ENCODE results near the gene TBX21. TPM values are rescaled to one million over a fixed set of nuclear protein-coding genes. Genes with fewer than 3 reads are reported as not detected.

The TBX21 gene
- total RNA-seq, 2 experiments from 2014 or later: 10.6 to 12.3 TPM

- Histone ChIP-seq H3K27me3 (ENCODE audit: control insufficient read depth in 1 of 2, insufficient read depth in 2 of 2, low read length in 2 of 2) (peaks cover 11 to 16% of the 10 kb centered on the region in 2 experiments), H3K27ac (ENCODE audit: low read depth in 1 of 2, low read length in 2 of 2) (no peak overlapping the region), H3K4me1 (ENCODE audit: insufficient read depth, low read length) (peaks cover 4% of the 10 kb centered on the region), H3K4me3 (ENCODE audit: low read length) (no peak overlapping the region), H3K9me3 (ENCODE audit: control insufficient read depth in 1 of 2, insufficient read depth in 1 of 2, low read length in 2 of 2) (peaks cover 0 to 7% of the 10 kb centered on the region in 2 experiments), H3K36me3 (ENCODE audit: insufficient read depth, low read length) (no peaks in the 10 kb centered on the region)
- no peak overlapping the region for H3K27ac Mint-ChIP-seq
- ATAC-seq (ENCODE audit: poor library complexity) (no peak), DNase-seq (no peak)
- no peaks in the 10 kb centered on the region for H3K9me3 Mint-ChIP-seq
- H3K36me3 Mint-ChIP-seq (ENCODE audit: low read depth): no peaks in the 10 kb centered on the region
- H3K4me3 Mint-ChIP-seq: no peak overlapping the region
- no peak for TF ChIP-seq CTCF (IDR thresholded peaks at IDR 0.05)
- POLR2A ChIA-PET: interaction anchor here (0.6 kb wide), 1 partner anchor 100 kb away, joined by 3 read pairs; no protein-coding TSS in a partner anchor
- peaks cover 4% of the 10 kb centered on the region for H3K4me1 Mint-ChIP-seq (ENCODE audit: low read depth)
- CTCF ChIA-PET: no interaction called here
- peaks cover 73% of the 10 kb centered on the region for H3K27me3 Mint-ChIP-seq
- intact Hi-C loops (cut with DNase I, micrococcal nuclease): loop anchor here in 1 of 2 experiments (5.0 kb wide), 1 partner anchor 44 kb away; no protein-coding TSS in a partner anchor
Observed at GRCh38 chr17:47781397-47781796, 48.4 kb downstream of the TBX21 start.

DNA sequence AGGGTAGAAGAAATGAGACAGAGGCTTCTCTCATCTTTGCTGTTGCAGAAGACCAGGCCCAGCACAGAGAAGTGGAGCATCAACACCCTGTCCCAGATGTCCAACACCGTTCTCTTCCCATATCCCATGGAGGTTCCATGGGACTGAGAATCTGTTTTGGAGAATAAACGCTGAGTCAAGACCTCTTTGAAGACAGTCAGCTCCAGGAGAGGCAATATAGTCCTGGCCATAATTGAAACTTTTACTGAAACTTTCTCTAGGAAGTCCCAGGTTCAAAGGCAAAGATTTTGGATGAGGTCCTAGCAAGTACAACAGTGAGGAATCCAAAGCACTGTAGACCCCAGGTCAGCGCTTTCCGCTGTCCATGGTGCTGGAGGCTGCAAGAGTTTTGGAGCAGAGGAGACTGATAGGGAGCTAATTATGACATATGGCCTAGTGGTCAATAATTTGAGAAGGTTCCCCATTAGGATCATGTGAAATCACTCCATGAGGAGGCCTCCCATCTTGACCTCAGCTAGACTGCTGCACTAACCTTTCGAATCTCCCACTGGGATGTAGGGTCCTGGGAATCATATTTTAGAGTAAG is 52.6 kb downstream of the TBX21 start:
- Mint-ChIP-seq H3K36me3 (ENCODE audit: low read depth) (no peaks in the 10 kb centered on the region), H3K4me1 (ENCODE audit: low read depth) (peaks cover 13% of the 10 kb centered on the region), H3K27ac (no peak overlapping the region), H3K9me3 (no peaks in the 10 kb centered on the region), H3K4me3 (no peak overlapping the region), H3K27me3 (peaks cover 76% of the 10 kb centered on the region)
- H3K27me3 ChIP-seq (ENCODE audit: control insufficient read depth in 1 of 2, insufficient read depth in 2 of 2, low read length in 2 of 2): peaks cover 20 to 28% of the 10 kb centered on the region in 2 experiments
- H3K4me3 ChIP-seq (ENCODE audit: low read length): no peak overlapping the region
- H3K4me1 ChIP-seq (ENCODE audit: insufficient read depth, low read length): peaks cover 10% of the 10 kb centered on the region
- ChIA-PET POLR2A (no interaction called here), CTCF (no interaction called here)
- H3K9me3 ChIP-seq (ENCODE audit: control insufficient read depth in 1 of 2, insufficient read depth in 1 of 2, low read length in 2 of 2): peaks cover 0 to 5% of the 10 kb centered on the region in 2 experiments
- no peaks in the 10 kb centered on the region for H3K36me3 ChIP-seq (ENCODE audit: insufficient read depth, low read length)
- no peak for TF ChIP-seq CTCF (IDR thresholded peaks at IDR 0.05)
- intact Hi-C loops (cut with DNase I, micrococcal nuclease): no loop called here
- no peak for ATAC-seq (ENCODE audit: poor library complexity)
- no peak overlapping the region for H3K27ac ChIP-seq (ENCODE audit: low read depth in 1 of 2, low read length in 2 of 2)
- DNase-seq: peak in 1 of 14 experiments; percentile 24

DNA sequence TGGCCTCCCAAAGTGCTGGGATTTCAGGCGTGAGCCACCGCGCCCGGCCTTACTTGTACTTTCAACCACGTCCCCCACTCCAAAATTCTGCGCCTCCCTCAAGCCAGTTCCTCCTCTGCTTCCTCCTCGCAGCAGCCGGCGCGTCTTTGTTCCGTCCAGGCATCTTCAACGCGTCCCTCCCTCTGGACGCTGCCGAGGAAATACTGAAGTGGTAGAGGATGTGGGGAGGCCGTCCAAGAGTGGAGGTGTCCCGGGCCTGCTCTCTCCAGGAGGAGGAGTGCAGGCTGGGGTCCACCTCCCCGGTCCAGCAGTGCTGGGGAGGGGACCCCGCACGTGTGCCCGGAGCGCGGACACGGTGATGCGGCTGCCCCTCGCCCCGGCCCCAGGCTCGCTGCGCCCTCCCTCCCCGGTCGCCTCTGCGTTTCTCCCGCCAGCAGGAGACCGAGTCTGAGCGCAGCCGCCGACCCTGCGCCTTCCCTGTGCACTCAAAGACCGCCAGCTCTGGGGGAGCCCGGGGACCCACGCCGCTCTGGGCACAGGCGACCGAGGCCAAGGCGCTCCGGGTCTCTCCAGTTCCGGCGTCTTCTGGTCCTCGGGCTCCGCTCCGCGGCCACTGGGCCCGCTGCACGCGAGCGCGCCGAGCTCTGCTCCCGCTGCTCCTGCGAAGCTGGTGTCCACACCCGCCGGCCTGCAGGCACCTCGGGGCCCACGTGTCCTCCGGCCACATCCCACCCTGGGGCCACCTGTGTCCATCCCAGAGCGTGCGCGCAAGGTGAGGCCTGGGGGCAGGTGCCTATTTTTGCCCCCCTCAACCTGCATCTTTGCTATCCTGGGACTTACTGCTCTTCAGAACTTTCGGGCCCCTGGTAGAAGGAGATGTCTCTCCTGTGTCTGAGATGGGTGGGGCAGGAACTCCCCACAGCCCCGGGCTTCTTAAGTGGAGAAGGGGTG is 56.9 kb downstream of the TBX21 start:
- Mint-ChIP-seq H3K27me3 (peaks cover 87% of the 10 kb centered on the region), H3K4me3 (peak overlapping the region; percentile 73), H3K4me1 (ENCODE audit: low read depth) (peaks cover 16% of the 10 kb centered on the region), H3K27ac (no peak overlapping the region), H3K9me3 (no peaks in the 10 kb centered on the region), H3K36me3 (ENCODE audit: low read depth) (no peaks in the 10 kb centered on the region)
- Histone ChIP-seq H3K27me3 (ENCODE audit: control insufficient read depth in 1 of 2, insufficient read depth in 2 of 2, low read length in 2 of 2) (peaks cover 24 to 52% of the 10 kb centered on the region in 2 experiments), H3K9me3 (ENCODE audit: control insufficient read depth in 1 of 2, insufficient read depth in 1 of 2, low read length in 2 of 2) (peaks cover 0 to 5% of the 10 kb centered on the region in 2 experiments), H3K4me1 (ENCODE audit: insufficient read depth, low read length) (peaks cover 10% of the 10 kb centered on the region), H3K36me3 (ENCODE audit: insufficient read depth, low read length) (no peaks in the 10 kb centered on the region), H3K27ac (ENCODE audit: low read depth in 1 of 2, low read length in 2 of 2) (no peak overlapping the region), H3K4me3 (ENCODE audit: low read length) (peak overlapping the region; percentile 42)
- POLR2A ChIA-PET: interaction anchor here (1.0 kb wide), 1 partner anchor 141 kb away, joined by 3 read pairs; no protein-coding TSS in a partner anchor
- DNase-seq (peak in 13 of 14 experiments; percentile 12 to 75 (median 33)), ATAC-seq (ENCODE audit: poor library complexity) (peak; percentile 80)
- intact Hi-C loops (cut with DNase I, micrococcal nuclease): no loop called here
- CTCF ChIA-PET: interaction anchor here (0.6 to 1.3 kb wide), 6 partner anchors 12 to 284 kb away, joined by 3 to 6 read pairs (median 4); no protein-coding TSS in a partner anchor
- TF ChIP-seq CTCF (IDR thresholded peaks at IDR 0.05): peak; percentile 31

Data from CD4-positive, alpha-beta T cell (primary cell).